ENCODE data around the gene IRF9.

The IRF9 gene

DNA sequence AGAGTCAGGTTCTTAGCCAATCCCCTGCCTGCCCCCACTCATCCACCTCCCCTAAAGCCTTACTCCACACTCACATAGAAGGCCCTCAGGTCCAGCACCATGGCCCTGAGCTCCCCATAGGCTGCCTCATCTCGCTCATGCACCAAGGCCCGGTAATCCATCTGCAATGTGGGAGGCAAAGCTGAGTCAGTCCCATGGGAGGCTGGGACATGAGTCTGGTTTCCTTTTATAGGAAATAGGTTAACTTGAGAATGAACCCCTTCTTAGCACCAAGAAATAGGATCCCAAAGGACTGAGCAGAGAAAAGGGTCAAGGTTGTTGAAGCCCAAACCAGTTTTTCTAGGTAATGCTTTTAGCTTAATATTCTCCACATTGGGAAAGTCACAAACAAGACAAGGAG lies 17.6 kb upstream of the IRF9 start:
- peak; percentile 19 for DNase-seq (ENCODE audit: low read depth, low spot score)
- TF ChIP-seq, protein P1, sequence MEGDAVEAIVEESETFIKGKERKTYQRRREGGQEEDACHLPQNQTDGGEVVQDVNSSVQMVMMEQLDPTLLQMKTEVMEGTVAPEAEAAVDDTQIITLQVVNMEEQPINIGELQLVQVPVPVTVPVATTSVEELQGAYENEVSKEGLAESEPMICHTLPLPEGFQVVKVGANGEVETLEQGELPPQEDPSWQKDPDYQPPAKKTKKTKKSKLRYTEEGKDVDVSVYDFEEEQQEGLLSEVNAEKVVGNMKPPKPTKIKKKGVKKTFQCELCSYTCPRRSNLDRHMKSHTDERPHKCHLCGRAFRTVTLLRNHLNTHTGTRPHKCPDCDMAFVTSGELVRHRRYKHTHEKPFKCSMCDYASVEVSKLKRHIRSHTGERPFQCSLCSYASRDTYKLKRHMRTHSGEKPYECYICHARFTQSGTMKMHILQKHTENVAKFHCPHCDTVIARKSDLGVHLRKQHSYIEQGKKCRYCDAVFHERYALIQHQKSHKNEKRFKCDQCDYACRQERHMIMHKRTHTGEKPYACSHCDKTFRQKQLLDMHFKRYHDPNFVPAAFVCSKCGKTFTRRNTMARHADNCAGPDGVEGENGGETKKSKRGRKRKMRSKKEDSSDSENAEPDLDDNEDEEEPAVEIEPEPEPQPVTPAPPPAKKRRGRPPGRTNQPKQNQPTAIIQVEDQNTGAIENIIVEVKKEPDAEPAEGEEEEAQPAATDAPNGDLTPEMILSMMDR (IDR thresholded peaks at IDR 0.05; ENCODE audit: low read depth, low read length) = no peak
- H3K4me3 ChIP-seq (ENCODE audit: low read depth, low read length) = no peak overlapping the region
- in situ Hi-C loops (cut with HindIII; ENCODE audit: low sequenced_read_pairs) = no loop called here

GRCh38 chr14:24144451-24144850 lies 16.6 kb upstream of the IRF9 start:
- no peak overlapping the region for H3K4me3 ChIP-seq (ENCODE audit: low read depth, low read length)
- in situ Hi-C loops (cut with HindIII; ENCODE audit: low sequenced_read_pairs) = no loop called here
- no peak for DNase-seq (ENCODE audit: low read depth, low spot score)
- TF ChIP-seq, protein P1 (IDR thresholded peaks at IDR 0.05; ENCODE audit: low read depth, low read length) = no peak

GRCh38 chr14:24145219-24145618 lies 15.8 kb upstream of the IRF9 start:
- in situ Hi-C loops (cut with HindIII; ENCODE audit: low sequenced_read_pairs) = no loop called here
- TF ChIP-seq, protein P1 (IDR thresholded peaks at IDR 0.05; ENCODE audit: low read depth, low read length) = no peak
- peak overlapping the region; percentile 89 for H3K4me3 ChIP-seq (ENCODE audit: low read depth, low read length)

DNA sequence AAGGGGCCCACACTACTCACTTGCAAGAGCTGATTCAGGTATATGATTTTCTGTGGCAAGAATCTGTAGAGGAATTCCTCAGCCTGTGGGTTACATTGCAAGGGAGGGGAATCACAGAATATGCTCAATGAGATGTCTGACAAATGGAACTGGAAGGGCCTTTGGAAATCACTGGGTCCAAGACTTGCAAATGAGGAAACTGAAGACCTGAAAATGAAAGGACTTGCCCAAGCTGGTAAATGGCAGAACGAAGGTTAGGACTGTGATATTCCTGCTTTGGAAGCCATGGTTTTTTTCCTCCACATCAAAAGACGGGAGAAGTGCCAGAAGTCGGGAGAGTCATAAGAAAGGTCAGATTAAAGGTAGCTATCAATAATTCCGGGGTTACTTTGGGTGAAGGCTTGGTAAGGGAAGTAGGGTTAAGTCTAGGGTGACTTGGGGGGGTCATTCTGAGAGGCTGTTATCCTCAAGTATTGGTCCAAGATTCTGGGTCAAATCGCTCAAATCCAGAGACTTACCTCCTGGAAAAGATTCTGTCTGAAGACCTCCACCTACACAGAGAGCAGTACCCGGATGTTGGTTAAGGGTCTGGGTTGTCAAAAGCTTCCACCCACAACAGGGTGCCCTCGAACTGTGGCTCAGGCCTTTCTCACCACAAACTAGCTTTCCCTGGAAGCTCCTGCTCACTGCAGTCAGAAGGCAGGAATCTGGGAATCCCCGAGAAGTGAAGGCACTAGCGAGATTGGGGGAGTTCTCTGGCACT lies 15.2 kb upstream of the IRF9 start:
- in situ Hi-C loops (cut with HindIII; ENCODE audit: low sequenced_read_pairs) = no loop called here
- TF ChIP-seq, protein P1 (IDR thresholded peaks at IDR 0.05; ENCODE audit: low read depth, low read length) = no peak
- DNase-seq (ENCODE audit: low read depth, low spot score) = no peak
- peak overlapping the region; percentile 89 for H3K4me3 ChIP-seq (ENCODE audit: low read depth, low read length)

More at GRCh38 chr14:24145219-24145618, 15.8 kb upstream of the IRF9 start:
- no peak for DNase-seq (ENCODE audit: low read depth, low spot score)

GRCh38 chr14:24146453-24146977 lies 14.6 kb upstream of the IRF9 start, which contains the start of gene PSME2:
TSS of gene PSME2 (minus strand) at chr14:24146610. CDS start at chr14:24146581, 29 bp downstream.
- peak; percentile 99 for DNase-seq (ENCODE audit: low read depth, low spot score)
- in situ Hi-C loops (cut with HindIII; ENCODE audit: low sequenced_read_pairs) = no loop called here

GRCh38 chr14:24146978-24147760 lies 13.9 kb upstream of the IRF9 start, which contains the start of gene RNF31:
TSS of gene RNF31 (plus strand) at chr14:24147498. CDS start at chr14:24147699, 201 bp downstream.
- peak within 1 kb of the TSS; percentile 89 for H3K4me3 ChIP-seq (ENCODE audit: low read depth, low read length)
- in situ Hi-C loops (cut with HindIII; ENCODE audit: low sequenced_read_pairs) = no loop called here
- TF ChIP-seq, protein P1 (IDR thresholded peaks at IDR 0.05; ENCODE audit: low read depth, low read length) = no peak
- DNase-seq (ENCODE audit: low read depth, low spot score) = peak; percentile 99

More at GRCh38 chr14:24146453-24146977, 14.6 kb upstream of the IRF9 start, which contains the start of gene PSME2:
- peak within 1 kb of the TSS; percentile 89 for H3K4me3 ChIP-seq (ENCODE audit: low read depth, low read length)
- TF ChIP-seq, protein P1 (IDR thresholded peaks at IDR 0.05; ENCODE audit: low read depth, low read length) = no peak

Data from astrocyte of the spinal cord (primary cell).